ENCODE data around the gene AMD1.
"Not testable (repeated sequence)": the region's sequence is repeated elsewhere in the genome, so short reads cannot be mapped to it uniquely, and the experiment has no call there.

The AMD1 gene

DNA sequence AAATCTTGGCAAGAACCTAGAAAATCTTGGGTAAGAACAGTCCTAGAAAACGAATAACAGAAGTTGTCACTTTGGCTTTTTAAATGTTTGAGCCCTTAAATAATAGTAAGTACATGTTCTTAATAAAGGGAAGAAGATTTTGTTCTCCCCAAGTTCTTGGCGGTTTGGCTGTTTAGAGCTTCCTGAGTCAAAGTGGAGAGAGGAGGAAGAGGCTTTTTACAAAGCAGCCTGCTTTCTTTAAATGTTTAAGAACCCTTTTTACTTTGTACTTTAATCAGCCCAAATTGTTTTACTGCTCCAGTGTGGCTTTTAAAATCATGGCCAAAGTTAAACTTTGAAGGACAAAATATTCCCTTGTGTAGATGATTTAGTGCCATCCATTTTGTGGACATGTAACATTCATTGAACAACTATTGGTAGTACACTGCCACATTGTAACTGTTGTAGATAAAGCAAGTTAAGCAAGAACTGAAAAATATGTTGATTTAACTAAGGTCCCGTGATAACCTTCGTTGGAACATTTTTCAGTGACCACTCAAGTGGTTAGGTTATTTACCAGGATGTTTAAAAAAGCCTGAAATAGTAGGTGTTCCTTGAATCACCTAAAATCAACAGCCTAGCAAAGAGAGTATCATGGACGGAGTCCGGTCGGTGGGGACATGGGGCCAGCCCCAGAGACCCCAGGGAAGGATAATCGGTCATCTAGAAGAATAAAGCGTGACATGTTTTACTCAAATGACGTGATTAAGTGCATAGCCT, 2.4 kb downstream of the AMD1 start:
- DNase-seq (ENCODE audit: extremely low read depth in 1 of 2, low read depth in 1 of 2) = no peak

DNA sequence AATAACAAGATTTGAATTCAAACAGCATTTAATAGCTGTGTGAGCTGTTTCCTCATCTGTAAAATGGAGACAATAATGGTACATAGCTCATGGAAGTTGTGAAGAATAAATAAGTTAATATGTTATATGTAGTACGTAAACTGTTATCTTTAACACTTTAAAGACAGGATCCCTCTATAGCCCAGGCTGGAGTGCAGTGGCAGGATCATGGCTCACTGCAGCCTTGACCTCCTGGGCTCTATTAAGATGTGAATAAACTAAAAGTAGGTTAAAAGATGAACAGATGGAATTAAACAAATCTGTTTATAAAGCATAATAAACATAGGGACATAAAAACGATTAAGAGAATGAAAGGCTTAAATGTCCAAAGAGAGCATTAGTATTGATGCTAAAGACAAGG, 3.0 kb downstream of the AMD1 start:
- no peak for DNase-seq (ENCODE audit: extremely low read depth in 1 of 2, low read depth in 1 of 2)

DNA sequence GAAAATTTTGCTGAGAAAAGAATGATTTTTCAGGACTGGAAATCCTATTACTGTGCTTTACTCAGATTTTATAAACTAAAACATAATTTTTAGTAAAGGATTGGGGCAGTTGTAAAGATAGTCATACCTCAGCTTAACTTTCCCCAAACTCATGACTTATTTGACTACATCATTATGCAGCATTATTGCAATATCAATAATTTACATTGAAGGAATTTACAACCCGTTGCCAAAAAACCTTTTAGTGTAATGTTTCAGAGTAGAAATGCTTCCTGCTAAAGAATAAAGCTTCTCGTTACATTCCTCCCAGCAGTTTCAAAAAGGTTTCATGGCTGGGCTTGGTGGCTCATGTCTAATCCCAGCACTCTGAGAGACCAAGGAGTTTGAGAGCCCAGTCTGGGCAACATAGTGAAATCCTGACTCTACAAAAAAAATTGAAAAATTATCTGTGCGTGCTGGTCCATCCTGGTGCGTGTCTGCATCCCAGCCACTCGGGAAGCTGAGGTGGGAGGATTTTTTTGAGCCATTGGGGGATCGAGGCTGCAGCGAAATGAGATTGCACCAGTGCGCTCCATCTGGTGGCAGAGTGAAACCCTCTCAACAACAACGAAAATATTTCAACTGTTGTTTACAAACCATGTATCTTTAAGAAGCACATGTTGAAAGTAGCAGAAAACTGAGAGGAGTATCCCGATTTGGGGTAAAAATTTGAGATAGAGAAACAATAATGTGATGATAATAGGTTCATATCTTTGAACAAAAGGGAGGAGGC, 4.4 kb downstream of the AMD1 start:
- no peak for DNase-seq (ENCODE audit: extremely low read depth in 1 of 2, low read depth in 1 of 2)

DNA sequence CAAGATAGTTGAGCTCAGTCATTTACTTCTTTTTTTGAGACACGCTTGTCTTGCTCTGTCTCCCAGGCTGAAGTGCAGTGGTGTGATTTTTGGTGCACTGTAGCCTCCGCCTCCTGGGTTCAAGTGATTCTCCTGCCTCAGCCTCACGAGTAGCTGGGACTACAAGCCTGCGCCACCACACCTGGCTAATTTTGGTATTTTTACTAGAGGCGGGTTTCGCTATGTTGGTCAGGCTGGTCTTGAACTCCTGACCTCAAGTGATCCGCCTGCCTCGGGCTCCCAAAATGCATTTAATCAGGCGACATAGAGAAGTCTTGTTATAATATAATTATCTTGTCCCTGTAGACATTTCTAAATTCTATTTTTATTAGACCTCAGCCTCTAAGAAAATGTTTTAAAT, 6.1 kb downstream of the AMD1 start:
- DNase-seq (ENCODE audit: extremely low read depth in 1 of 2, low read depth in 1 of 2) = no peak

DNA sequence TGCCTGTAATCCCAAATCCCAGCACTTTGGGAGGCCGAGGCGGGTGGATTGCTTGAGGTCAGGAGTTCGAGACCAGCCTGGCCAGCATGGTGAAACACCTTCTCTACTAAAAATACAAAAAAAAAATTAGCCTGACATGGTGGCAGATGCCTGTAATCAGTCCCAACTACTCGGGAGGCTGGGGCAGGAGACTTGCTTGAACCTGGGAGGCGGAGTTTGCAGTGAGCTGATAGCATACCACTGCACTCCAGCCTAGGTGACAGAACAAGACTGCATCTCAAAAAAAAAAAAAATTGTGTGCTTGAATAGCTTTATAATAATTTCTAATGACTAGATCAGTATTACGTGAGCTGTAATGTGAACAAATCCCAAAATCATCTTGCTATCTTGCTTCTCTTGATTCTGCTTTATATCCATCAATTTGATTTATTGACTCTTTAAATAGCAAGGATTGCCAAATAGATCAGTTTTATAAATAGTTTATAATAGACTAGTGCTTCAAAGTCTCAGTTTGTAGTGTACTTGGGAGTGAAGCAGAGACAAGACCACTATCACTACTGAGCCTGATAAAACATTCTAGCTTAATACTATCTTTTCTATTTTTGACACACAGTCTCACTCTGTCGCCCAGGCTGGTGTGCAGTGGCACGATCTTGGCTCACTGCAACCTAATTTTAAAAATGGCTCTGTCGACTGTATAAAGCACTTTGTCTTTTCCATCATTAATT, 7.1 kb downstream of the AMD1 start:
- no peak for DNase-seq (ENCODE audit: extremely low read depth in 1 of 2, low read depth in 1 of 2)

DNA sequence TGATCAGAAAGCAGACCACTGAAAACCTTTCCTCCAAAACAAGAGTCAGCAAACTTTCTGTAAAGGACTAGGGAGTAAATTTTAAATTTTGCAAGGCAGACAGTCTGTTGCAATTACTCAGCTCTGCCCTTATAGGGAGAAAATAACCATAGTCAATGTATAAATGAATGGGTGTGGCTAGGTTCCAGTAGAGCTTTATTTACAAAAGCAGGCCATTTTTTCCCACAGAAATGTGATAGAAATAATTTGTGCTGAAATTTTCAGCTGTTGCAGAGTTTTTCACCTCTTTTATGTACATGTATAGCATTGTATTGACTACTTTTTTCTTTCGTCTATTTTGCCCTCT, 7.7 kb downstream of the AMD1 start:
- DNase-seq (ENCODE audit: extremely low read depth in 1 of 2, low read depth in 1 of 2) = no peak

DNA sequence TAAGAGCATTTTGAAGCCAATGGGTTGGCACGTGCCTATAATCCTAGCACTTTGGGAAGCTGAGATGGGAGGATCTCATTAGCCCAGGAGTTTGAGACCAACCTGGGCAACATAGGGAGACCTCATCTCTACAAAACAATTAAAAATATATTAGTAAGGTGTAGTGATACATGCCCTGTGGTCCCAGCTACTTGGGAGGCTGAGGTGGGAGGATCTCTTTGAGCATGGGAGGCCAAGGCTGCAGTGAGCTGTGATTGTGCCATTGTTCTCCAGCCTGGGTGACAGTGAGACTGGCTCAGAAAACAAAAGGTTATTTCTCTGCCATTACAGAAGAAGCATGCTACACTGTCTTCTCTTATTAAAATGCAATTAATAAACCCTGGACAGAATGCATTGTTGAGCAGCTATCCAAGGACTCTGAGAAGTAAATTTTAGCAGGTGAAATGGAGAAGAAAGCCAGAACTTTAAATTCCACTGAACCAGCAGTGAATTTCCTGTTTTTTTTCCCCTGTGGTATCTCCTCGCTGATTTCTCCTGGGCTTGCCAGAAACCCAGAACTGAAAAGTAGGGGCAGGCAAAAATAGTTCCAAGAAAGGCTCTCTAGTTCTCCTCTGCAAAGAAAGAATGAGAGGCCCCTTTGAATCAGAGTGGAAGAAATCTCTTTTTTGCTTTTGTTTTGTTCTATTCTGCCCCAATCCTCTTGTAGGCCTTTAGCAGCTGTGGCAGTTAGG, 8.4 kb downstream of the AMD1 start:
- no peak for DNase-seq (ENCODE audit: extremely low read depth in 1 of 2, low read depth in 1 of 2)

DNA sequence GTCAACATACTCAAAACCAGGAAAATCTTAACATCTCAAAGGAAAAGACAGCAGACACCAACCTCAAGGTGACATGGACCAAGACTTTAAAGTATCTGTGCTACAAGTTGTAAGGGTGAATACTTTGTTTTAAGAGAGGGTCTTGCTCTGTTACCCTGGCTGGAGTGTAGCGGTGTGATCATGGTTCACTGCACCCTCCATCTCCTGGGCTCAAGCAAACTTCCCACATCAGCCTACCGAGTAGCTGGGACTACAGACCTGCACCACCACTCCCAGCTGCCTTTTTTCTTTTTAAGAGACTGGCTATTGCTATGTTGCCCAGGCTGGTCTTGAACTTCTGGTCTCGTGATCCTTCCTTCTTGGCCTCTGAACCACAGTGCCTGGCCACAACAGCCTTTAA, 9.7 kb downstream of the AMD1 start:
- no peak for DNase-seq (ENCODE audit: extremely low read depth in 1 of 2, low read depth in 1 of 2)

DNA sequence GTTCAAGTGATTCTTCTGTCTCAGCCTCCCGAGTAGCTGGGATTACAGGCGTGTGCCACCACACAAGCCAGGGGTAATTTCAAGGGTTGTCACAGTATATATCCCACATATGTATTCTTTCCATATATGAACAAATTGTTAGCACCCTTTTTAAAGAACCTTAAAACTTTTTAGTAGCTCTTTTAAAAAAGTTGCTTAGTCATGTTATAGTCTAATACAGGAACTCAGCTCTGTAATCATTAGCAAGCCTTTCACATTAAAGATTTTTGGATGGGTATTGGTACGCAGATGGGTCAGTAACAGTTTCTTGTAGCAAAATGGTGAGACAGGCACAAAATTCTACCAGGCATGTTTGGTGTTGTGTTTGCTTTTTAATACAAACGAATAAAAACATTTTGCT, 10.9 kb downstream of the AMD1 start:
- DNase-seq (ENCODE audit: extremely low read depth in 1 of 2, low read depth in 1 of 2) = no peak

DNA sequence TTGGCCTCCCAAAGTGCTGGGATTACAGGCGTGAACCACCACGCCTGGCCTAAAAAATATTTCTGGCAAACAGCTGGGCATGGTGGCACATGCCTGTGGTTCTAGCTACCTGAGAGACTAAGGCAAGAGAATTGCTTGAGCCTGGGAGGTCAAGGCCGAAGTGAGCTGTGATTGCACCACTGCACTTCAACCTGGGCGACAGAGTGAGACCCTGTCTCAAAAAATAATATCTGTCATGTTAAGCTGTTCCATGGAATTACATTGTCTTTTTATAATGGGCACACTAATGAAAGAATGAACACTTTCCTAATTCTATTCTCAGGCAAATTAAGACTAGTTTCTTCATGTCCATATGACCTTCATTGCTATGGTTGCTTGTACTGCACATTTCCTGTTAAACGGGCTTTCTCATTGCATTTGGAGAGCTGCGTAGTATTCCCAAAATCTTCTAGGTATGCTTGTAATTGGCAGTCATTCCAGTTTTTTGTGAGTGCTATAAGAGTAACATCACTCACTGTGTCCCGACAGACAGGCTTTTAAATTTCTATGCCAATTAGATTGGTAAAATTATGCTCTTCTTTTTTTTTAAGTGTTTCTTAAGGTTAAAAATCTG, 12.1 kb downstream of the AMD1 start:
- DNase-seq (ENCODE audit: extremely low read depth in 1 of 2, low read depth in 1 of 2) = no peak

DNA sequence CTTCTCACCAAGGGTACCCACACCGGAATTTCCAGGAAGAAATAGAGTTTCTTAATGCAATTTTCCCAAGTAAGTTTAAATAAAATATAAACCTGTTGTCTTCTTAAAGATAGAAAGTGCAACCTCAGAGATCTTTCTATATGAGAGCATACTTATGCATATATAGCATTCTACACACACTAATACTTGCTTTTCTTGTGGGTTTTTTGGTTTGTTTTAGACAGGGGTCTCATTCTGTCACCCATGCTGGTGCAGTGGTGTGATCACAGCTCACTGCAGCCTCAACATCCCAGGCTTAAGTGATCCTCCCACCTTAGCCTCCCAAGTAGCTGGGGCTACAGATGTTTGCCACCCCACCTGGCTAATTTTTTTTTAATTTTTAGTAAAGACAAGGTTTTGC, 15.7 kb downstream of the AMD1 start:
- DNase-seq (ENCODE audit: extremely low read depth in 1 of 2, low read depth in 1 of 2) = no peak

DNA sequence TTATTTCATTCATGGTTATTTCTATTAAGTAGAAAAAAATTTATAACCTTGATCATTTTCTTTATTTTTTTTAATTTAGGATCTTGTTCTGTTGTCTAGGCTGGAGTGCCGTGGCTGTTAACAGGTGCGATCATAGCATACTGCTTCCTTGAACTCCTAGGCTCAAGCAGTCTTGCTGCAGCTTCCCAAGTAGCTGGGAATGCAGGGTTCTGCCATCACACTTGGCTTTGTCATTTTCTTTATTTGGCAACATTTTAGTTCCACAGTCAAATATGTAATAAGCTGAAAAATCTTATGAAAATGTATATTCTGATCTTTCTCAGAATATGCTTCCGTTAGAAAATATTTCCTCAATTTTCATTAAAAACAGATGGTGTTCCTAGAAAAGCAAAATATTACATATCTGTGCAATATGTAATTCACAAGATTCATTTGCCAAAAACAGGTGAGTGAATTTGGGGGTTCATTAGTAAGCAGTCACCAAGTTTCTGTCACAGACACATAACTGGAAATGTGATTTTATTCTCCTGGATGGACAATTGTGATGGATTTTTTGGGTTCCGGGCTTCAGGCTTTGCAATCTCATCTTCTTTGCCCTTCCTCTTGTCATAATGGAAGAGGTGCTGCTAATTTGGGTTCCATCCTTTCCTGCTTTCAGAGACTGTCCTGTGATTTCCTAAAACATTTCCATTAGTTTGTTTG, 21.5 kb downstream of the AMD1 start:
- no peak for DNase-seq (ENCODE audit: extremely low read depth in 1 of 2, low read depth in 1 of 2)

DNA sequence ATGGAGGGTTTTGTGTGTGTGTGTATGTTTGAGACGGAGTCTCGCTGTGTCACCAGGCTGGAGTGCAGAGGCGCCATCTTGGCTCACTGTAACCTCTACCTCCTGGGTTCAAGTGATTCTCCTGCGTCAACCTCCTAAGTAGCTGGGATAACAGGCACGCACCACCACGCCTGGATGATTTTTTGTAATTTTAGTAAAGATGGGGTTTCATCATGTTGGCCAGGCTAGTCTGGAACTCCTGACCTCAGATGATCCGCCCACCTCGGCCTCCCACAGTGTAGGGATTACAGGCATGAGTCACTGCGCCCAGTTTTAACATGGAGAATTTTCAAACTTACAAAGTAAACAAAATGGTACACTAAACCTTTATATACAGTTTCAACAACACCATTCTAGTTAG, 22.8 kb downstream of the AMD1 start:
- no peak for DNase-seq (ENCODE audit: extremely low read depth in 1 of 2, low read depth in 1 of 2)

DNA sequence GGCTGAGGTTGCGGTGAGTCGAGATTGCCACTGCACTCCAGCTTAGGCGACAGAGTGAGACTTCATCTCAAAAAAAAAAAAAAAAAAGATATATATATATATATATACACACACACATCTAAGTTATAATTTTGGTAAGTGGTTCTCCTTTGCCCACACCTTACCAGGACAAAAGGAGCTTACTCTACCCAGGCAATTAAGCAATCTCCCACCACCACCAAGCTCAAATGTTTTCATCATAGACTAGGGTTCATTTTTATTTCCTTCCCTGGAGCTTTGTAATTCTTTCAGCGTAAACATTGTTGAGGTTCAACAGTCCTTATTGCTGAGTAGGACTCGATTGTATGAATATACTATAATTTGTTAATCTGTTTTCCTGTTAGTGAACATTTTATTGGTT, 23.5 kb downstream of the AMD1 start:
- no peak for DNase-seq (ENCODE audit: extremely low read depth in 1 of 2, low read depth in 1 of 2)

DNA sequence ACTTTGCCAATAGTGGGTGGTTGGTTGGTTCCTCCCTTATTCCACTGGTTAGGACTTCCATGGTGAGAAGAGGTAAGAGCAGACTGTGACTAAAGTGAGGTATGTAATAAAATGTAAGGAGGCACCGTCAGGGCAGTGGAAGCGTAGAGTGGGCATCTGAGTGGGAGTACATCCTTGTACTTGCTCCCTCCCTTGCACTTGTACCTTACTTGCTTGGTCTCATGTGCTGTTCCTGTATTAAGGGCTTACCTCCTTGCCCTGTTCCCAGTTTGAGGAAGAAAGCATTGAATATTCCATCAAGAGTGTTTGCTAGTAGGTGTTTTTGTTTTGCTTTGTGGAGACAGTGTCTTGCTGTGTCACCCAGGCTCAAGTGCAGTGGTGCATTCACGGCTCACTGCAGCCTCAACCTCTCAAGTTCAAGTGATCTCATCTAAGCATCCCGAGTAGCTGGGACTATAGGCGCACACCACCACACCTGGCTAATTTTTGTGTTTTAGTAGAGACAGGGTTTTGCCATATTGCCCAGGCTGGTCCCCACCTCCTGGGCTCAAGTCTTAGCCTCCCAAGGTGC, 25.5 kb downstream of the AMD1 start:
- no peak for DNase-seq (ENCODE audit: extremely low read depth in 1 of 2, low read depth in 1 of 2)

DNA sequence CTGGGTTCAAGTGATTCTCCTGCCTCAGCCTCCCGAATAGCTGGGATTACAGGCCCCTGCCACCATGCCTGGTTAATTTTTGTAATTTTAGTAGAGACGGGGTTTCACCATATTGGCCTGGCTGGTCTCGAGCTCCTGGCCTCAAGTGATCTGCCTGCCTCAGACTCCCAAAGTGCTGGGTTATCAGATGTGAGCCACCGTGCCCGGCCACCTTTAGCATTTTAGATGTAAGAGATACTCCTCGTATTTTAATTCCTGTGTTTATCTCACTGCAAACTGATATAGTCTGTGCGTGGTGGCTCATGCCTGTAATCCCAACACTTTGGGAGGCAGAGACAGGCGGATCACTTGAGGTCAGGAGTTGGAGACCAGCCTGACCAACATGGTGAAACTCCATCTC, 27.0 kb downstream of the AMD1 start:
- DNase-seq (ENCODE audit: extremely low read depth in 1 of 2, low read depth in 1 of 2) = not testable (repeated sequence)

DNA sequence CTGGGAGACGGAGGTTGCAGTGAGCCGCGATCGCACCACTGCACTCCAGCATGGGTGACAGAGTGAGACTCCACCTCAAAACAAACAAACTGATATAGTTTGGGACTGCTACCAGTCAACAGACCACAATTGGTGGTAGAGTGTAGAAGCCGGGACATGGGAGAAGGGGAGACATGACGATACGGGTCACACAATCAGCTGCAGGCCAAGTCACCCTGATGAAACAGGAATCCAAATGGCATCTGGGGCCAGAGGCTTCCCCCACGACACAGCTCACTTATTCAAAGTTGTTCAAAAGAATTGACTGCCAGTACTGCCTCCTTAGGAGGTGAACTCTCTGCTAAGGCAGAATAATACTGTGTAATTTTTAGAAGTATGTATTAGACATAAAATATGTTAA, 27.5 kb downstream of the AMD1 start:
- no peak for DNase-seq (ENCODE audit: extremely low read depth in 1 of 2, low read depth in 1 of 2)

DNA sequence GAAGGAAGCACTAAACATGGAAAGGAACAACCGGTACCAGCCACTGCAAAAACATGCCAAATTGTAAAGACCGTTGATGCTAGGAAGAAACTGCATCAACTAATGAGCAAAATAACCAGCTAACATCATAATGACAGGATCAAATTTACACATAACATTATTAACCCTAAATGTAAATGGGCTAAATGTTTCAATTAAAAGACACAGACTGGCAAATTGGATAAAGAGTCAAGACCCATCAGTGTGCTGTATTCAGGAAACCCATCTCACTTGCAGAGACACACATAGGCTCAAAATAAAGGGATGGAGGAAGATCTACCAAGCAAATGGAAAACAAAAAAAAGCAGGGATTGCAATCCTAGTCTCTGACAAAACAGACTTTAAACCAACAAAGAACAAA, 31.7 kb downstream of the AMD1 start:
- not testable (repeated sequence) for DNase-seq (ENCODE audit: extremely low read depth in 1 of 2, low read depth in 1 of 2)

DNA sequence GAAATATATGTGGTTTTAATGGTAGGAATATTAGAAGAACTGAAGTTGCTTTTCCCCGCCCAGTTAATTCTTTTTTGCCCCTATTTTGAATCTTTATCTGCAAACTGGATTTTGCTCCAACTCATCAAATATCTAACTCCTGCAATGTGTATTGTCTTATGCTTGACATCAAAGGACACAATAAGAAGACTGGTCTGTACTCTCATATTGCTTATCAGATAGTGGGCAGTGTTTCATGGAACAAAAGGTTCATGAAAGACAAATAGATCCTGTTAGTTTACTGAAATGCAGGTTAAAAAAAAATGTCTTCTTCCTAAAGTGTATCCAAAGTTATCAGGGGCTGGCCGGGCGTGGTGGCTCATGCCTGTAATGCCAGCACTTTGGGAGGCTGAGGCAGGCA, 56.2 kb downstream of the AMD1 start:
- DNase-seq (ENCODE audit: extremely low read depth in 1 of 2, low read depth in 1 of 2) = no peak

DNA sequence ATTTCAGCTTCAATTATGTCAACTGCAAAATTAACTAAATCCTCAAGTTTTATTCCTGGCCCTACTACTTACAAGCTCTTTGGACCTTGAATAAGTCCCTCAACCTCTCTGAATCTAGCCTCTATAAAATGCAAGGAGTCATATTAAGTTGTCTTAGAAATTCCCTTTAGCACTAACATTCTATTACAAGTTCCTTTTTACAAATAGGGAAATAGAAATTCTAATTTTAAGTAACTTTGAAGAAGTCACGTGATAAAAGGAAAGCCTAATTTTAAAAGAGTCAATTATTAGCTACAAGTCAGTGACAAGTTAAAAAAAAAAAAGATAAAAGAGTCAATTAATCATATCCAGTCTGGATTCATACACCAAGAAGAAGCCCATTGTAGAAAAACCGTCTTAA, 59.3 kb downstream of the AMD1 start:
- DNase-seq (ENCODE audit: extremely low read depth in 1 of 2, low read depth in 1 of 2) = no peak

Data from activated CD8-positive, alpha-beta memory T cell treated with anti-CD3 and anti-CD28 coated beads for 1 hour (primary cell).